HG02981 (cell line): ENCODE data around the gene HM13.
"Not testable (repeated sequence)": the region's sequence is repeated elsewhere in the genome, so short reads cannot be mapped to it uniquely, and the experiment has no call there.

Source experiments
- ATAC-seq: cut with Tn5 transposase; IDR thresholded peaks from one replicate; pipeline ENCODE4 v1.9.1; 2021; ENCODE audit warnings: mild to moderate bottlenecking, moderate library complexity; ENCODE audit not compliant: unreplicated experiment

The HM13 gene

DNA sequence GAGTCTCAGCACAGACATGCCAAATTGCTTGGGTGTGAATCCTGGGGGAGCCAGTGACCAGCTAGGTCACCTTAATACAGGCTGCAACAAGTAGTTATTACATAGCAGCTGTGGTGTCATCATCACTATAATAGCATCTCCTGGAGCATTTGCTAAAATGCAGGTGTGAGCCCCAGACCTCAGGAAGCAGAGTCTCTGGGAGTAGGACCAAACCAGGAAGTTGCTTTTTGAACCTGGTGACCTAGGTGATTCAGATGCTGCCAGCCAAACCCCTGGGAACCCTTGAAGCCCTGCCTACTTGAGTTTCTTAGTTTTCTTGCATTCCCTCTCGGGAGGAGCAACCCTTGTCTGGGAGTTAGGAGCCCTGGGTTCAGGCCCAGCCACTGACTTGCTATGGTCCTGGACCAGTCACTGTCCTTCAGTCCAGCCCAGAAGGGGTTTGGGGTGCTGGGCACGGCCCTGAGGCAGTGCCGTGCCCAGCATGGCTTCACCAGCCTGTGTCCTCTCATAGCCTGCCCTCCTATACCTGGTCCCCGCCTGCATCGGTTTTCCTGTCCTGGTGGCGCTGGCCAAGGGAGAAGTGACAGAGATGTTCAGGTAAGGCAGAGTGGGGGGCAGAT is 51.6 kb downstream of the HM13 start:
- ATAC-seq = no peak

DNA sequence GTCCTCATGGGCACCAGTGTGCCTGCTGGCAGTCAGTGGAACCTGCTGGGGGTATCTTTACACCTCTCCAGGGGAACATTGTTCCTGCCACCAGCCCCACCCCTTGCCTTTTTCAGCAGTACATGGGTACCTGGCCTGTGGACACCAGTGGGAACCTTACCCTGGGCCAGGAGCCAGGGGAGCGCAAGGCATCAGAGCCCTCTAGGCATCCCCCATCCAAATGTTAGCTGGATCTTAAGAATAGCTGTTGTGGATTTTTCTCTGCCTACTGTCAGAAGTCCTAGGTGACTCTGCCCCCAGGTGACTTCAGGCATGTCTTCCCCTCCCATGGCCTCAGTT is 52.0 kb downstream of the HM13 start:
- ATAC-seq = no peak

DNA sequence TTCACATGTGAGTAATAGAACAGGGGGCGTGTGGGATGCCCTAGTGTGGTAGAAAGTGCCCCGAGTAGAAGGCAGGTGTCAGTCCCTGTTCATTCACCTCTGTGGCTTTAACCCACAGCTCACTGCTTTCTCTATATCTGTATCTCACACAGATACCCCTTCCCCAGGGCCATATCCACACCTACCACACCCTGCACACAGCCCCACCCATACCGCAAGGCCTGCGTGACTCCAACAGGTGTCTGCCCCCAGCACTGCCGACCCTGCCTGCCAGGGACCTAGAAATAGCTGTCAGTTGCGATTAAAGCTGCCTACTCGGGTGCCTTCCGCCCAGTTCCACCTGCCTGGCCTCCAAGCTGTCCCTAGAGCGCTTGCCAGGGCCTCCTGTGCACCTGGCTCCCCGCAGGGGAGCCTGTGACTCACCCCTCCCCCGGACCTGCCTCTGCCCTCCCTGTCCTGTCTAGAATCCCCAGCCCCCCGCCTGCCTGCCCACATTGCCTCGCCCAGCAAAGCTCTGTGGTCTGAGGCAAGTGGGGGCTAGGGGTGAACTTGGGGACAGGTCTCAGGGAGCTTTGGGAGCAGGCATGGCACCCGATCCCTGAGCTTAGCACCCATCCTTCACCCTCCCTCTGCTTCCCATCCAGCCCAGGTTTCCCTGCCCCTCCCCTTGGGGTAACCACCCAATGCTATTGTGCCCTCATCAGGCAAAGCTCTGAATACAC is 52.6 kb downstream of the HM13 start:
- no peak for ATAC-seq

DNA sequence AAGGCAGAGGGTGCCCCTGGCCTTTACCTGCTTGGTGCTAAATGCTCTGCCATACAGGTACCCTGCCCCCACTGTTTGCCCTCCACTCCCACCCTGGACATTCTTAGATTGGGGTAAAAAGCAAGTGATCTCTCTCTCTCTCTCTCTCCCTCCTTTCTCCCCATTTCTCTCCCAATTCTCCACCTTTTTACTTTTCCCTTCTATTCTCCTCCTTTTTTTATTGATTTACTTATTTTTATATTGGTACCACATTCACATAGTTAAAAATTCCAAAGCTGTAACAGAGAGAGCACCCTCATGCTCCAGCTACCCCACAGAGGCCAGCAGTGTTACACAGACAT is 53.1 kb downstream of the HM13 start:
- no peak for ATAC-seq

DNA sequence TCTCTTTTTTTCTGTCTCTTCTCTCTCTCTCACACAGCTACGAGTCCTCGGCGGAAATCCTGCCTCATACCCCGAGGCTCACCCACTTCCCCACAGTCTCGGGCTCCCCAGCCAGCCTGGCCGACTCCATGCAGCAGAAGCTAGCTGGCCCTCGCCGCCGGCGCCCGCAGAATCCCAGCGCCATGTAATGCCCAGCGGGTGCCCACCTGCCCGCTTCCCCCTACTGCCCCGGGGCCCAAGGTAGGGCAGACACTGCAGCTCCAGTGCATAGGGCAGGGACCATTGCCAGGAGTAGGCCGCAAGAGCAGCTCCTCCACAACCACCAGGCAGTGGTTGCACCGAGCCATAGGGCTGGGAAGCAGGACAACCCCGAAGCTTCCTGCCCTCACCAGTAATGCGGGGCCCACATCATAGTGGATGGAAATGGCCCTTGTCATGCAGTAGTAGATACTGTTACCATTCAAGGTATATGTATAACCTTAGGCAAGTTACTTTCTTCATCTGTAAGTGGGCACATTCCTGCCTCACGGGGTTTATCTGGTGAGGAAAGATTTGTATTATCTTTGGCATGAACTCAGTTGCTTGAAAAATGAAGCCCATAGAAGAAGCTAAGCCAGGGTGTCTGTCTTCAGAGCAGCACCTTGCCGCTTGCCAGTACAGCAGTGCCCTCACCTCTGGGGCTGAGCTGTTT is 53.9 kb downstream of the HM13 start:
- no peak for ATAC-seq

DNA sequence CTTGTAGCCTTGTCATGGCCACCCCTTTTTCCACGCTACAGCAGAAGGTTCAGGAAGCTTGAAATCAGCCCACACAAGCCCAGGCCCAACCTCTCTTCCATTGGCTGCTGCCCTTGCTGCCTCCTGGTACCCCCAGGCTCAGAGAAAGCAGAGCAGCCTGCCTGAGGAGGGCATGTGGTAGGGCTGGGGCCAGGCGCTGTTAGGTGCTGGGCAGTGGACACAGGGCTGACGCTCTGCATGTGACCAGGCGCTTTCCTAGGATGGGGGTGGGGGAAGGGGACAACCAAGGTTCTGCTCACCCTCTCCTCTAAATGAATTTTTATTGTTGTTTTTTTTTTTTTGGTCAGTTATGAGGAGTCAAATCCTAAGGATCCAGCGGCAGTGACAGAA is 54.5 kb downstream of the HM13 start:
- ATAC-seq = no peak

DNA sequence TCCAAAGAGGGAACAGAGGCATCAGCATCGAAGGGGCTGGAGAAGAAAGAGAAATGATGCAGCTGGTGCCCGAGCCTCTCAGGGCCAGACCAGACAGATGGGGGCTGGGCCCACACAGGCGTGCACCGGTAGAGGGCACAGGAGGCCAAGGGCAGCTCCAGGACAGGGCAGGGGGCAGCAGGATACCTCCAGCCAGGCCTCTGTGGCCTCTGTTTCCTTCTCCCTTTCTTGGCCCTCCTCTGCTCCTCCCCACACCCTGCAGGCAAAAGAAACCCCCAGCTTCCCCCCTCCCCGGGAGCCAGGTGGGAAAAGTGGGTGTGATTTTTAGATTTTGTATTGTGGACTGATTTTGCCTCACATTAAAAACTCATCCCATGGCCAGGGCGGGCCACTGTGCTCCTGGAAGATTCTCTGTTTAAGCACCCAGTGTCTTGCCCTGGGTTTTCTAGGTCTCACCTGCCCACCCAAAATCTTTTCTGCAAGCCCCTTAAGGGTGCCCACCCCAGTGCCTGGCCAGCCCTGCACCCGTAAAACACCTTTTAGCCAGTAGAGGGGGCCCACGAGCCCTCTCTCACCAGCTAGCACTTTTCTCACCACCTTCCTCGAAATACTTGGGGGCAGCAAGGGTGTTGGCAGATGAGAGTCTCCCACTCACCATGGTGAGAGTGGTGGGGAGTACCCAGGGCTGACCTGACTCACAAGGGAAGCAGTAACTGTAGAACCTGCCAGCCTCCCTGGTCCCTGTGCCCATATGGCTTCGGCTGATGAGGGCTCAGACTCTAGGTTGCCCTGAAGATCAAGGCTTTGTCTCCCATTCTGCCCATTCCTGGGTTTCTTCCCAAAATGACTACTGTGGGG is 55.1 kb downstream of the HM13 start:
- no peak for ATAC-seq

DNA sequence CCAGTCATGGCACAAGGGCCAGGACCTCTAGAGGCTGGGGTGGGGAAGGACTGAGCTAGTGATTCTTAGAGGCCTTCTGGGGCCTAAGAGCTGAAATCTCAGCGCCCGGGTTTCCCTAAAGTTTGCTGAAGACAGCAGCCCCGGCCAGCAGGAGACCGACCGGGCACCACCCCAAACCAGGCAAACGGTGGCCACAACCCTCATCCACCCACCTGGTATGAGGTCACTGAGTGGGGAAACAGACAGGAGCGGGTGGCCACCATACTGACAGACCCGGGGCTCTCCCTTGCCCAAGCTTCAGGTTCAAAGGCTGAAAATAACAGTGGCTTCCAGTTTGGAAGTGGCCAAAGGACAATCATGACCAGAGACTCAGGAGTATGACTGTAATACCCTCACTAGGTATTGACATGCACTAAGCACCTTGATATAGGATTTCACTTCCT is 55.8 kb downstream of the HM13 start:
- ATAC-seq = no peak

DNA sequence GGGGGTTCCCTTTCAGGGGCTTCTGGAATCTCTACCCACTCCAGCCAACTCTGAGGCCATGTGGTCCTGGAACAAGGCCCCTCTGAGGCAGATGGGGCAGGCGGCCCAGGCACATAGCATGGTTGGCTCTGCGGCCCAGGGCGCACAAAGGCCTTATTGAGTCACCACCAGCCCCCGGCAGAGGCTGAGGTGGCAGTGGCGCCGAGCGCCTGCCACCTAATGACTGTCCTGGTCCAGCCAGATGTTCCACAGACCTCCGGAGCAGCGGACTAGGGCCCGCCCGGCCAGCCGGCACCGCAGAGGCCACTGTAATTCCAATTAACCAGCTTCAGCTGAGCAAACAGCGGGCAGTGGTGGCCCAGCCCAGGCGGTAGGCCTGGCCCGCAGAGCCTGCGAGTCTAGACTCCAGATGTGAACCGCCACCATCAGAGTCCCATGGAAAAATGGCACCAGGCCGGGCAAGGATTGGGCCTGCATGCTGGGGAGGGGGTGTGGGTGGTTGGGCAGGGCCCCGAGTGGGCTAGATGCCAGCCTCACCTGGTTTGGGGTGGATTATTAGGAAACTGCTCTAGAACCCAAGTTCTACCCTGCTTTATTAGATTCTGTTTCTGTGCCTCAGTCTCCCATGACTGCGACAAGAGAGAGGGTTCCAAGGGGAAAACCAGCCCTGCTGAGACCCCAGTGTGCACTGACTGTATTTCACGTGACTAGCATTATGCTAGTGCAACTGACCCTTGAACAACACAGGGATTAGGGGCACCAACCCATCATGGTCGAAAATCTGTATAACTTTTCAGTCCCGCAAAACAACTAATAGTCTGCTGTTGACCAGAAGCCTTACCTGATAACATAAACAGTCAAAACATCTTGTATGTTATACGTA is 56.7 kb downstream of the HM13 start:
- no peak for ATAC-seq

DNA sequence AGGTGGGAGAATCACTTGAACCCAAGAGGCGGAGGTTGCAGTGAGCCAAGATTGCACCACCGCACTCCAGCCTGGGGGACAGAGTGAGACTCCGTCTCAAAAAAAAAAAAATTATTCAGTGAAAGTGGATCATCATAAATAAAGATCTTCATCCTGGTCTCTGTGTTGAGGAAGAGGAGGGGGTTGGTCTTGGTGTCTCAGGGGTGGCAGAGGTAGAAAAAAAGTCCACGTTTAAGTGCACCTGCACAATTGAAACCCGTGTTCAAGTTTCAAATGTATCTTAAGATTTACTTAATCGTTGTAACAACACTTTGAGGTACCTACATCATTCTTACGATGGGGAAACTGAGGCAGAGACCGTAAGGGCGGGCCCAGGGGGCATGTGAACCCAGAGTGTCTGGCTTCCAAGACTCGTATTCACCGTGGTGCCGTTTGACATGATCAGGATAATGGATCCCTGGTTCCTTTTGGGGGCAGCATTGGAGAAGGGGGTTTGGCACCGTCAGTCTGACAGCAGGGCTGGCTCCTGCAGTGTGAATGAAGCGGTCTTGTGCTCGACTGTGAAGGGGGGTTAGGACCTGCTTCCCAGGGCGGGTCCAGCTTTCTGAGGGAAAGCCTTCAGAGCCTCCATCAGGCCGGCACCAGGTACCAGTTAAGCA is 57.9 kb downstream of the HM13 start:
- peak; percentile 1 for ATAC-seq

DNA sequence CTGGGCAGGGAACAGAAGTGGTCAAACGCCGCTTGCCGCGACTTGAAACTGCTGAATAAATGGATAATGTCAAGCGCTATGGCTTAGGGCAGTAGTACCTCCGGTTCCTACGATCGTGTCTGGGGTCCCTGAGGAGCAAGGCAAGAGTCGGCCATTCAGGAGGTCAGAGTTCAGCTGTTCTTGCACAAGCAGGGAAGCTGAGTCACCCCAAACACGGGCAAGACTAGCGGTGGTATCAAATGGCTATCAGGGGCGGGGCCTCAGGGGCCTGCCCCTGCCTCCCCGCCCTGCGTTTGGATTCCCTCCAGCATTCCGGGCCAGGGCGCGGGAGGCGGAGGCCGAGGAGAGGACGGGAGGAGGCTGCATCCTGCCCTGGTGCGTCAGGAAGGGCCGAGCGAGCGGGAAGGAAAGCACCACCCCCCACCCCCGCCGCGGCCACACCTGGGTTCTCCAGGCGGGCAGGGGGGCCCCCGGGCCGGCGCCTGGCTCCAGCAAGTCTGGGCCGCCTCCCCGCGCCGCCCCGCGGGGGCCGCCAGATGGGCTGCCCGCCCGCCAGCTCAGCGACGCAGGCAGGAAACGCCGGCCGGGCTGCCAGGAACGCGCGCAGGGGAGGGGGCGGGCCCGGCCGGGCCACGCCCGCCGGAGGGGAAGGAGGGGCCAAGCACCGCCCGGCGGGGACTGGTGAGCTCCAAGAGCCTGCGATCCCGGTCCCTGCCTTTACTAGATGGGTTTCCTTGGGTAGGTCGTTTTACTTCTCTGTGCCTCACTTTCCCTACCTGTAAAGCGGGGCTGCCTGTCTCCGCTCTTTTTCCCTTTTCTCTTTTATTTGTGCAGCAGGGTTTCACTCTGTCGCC is 58.7 kb downstream of the HM13 start:
- ATAC-seq = peak; percentile 89

DNA sequence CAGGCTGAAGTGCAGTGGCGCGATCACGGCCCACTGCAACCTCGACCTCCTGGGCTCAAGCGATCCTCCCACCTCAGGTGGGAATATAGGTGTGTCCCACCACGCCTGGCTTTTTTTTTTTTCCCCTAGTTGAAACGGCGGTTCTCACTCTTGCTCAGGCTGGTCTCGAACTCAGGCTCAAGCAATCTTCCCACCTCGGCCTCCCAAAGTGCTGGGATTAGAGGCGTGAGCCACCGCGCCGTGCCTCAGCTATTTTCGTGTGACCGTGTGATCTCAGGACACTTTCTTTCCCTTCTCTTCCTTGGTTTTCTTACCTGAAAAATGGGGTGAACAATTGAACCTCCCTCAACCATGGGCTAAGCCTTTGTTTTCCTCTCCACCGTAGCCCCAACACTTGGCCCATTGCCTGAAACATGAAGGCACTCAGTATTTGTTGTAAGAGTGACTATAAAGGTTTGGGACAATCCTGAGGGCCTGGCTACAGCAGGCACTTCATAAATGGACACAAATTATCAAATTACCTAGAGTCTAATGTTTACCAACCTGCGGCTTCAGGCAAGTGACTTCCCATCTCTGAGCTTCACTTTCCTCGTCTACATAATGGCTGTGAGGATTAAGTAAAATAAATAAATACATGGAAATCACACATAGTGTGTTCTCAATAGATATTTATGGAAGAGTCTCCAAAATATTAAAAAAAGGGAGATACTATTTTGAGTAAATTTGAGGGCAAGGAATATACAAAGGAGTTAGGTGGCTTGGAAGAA is 59.5 kb downstream of the HM13 start:
- peak; percentile 5 for ATAC-seq

DNA sequence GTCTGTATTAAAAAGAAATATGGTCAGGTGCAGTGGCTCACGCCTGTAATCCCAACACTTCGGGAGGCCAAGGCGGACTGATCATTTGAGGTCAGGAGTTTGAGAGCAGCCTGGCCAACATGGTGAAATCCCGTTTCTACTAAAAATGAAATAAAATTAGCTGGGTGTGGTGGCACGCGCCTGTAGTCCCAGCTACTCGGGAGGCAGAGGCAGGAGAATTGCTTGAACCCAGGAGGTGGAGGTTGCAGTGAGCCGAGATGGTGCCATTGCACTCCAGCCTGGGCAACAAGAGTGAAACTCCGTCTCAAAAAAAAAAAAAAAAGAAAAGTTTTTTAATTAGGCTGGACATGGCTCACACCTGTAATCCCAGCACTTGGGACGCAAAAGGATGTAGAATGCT is 60.7 kb downstream of the HM13 start:
- not testable (repeated sequence) for ATAC-seq

DNA sequence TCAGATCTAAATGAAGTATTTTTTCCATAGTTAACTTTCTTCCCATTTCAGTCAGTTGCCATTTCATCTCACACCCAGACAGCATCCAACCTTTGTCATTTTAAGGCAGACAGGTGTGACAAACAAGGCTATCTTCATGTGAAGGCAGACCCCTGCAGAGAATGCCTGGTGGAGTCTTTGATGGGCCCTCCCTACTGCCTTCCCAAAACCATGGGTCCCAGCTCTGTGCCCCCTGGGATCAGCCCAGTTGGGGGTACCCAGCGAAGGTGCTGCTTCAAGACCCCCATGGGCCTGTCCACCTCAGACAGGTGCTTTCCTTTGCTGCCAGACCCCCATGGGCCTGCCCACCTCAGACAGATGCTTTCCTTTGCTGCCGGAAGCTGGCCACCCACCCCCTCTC is 62.5 kb downstream of the HM13 start:
- ATAC-seq = no peak

DNA sequence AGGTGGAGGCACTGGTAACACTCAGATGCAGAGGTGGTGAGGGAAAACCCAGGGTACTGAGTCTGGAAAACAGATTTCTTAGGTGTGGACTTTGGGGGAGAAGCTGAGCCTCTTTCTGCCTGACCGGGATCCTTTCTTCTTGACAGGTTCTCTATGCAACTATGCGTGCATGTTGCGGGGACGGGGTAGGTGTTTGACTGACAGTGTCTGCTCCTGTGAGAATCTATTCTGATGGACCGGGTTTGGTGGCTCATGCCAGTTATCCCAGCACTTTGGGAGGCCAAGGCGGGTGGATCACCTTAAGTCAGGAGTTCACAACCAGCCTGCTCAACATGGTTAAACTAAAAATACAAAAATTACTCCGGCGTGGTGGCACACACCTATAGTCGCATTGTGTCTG is 63.0 kb downstream of the HM13 start:
- no peak for ATAC-seq

DNA sequence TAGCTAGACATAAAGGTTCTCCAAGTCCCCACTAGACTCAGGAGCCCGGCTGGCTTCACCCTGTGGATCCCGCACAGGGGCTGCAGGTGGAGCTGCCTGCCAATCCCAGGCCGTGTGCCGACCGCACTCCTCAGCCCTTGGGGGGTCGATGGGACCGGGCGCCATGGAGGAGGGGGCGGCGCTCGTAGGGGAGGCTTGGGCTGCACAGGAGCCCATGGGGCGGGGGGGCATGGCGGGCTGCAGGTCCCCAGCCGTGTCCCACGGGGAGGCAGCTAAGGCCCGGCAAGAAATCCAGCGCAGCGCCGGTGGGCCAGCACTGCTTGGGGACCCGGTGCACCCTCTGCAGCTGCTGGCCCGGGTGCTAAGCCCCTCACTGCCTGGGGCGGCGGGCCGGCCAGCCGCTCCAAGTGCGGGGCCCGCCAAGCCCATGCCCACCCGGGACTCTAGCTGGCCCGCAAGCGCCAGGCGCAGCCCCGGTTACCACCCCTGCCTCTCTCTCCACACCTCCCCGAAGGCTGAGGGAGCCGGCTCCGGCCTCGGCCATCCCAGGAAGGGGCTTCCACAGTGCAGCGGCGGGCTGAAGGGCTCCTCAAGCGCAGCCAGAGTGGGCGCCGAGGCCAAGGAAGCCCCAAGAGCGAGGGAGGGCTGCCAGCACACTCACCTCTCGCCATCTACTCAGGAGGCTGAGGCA is 64.4 kb downstream of the HM13 start:
- no peak for ATAC-seq

DNA sequence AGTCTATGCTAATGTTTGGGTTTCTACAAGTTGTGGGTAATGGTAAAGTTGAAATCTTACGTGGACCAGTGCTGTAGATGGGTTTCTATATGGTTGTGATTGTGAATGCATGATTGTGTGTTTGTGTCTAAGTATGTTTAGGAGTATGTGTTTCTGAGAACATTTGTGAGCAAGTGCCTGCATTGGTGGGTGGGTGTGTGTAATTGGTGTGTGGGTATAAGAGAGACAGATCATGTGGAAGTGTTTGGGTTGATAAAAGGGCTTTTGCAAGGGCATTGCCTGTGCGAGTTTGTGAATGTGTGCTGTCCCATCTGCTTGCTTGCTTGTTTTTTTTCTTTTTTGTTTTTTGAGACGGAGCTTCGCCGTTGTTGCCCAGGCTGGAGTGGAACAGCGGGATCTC is 65.0 kb downstream of the HM13 start:
- ATAC-seq = no peak
